T-helper 17 cell (primary cell): ENCODE results near the gene TMEM145. TPM values are rescaled to one million over a fixed set of nuclear protein-coding genes. Genes with fewer than 3 reads are reported as not detected.

ENCODE experiments used
- ATAC-seq: fragments of 150-1000 bp; cut with Tn5 transposase; 2 replicates; pipeline ENCODE4 v1.10.0; 2021; ENCODE audit warnings: mild to moderate bottlenecking, moderate library complexity
- DNase-seq, 3 donors: peaks; one replicate each; pipeline versions ENCODE4 v3.0.0 to v3.0.0-alpha.2; 2020 to 2021
- H3K9me3 ChIP-seq: one replicate; pipeline ENCODE4 v1.7.0; 2013; ENCODE audit warnings: low read length, mild to moderate bottlenecking; ENCODE audit not compliant: control insufficient read depth, poor library complexity, severe bottlenecking
- H3K27ac Mint-ChIP-seq: one replicate; pipeline ENCODE4 v1.8.0; 2022; ENCODE audit warnings: mild to moderate bottlenecking, moderate library complexity, mixed read lengths
- H3K27me3 Mint-ChIP-seq: one replicate; pipeline ENCODE4 v1.8.0; 2022; ENCODE audit warnings: mixed read lengths
- H3K36me3 Mint-ChIP-seq: one replicate; pipeline ENCODE4 v1.8.0; 2022; ENCODE audit warnings: low read depth, mixed read lengths
- H3K4me1 Mint-ChIP-seq: one replicate; pipeline ENCODE4 v1.8.0; 2022; ENCODE audit warnings: mild to moderate bottlenecking, mixed read lengths
- H3K4me3 Mint-ChIP-seq: one replicate; pipeline ENCODE4 v1.8.0; 2022; ENCODE audit warnings: mild to moderate bottlenecking, moderate library complexity, mixed read lengths
- total RNA-seq, 4 donors: library from RNA in 2 of 4; stranded (reverse) in 2 of 4; gene quantifications; one replicate each; pipeline ENCODE4 v1.2.3 and lab custom pipeline; 2022 to 2026

TMEM145 gene
- total RNA-seq, 2 donors from 2014 or later = not detected

- ATAC-seq = no peak
- Mint-ChIP-seq H3K27ac (no peak overlapping the region), H3K36me3 (peaks cover 5% of the 10 kb centered on the region), H3K4me1 (peaks cover 46% of the 10 kb centered on the region), H3K27me3 (no peaks in the 10 kb centered on the region), H3K4me3 (peak overlapping the region; percentile 98)
- no peaks in the 10 kb centered on the region for H3K9me3 ChIP-seq
- DNase-seq = peak in 1 of 3 donors; percentile 29
Measured at GRCh38 chr19:42281146-42281826, 31.8 kb upstream of the TMEM145 start.

DNA sequence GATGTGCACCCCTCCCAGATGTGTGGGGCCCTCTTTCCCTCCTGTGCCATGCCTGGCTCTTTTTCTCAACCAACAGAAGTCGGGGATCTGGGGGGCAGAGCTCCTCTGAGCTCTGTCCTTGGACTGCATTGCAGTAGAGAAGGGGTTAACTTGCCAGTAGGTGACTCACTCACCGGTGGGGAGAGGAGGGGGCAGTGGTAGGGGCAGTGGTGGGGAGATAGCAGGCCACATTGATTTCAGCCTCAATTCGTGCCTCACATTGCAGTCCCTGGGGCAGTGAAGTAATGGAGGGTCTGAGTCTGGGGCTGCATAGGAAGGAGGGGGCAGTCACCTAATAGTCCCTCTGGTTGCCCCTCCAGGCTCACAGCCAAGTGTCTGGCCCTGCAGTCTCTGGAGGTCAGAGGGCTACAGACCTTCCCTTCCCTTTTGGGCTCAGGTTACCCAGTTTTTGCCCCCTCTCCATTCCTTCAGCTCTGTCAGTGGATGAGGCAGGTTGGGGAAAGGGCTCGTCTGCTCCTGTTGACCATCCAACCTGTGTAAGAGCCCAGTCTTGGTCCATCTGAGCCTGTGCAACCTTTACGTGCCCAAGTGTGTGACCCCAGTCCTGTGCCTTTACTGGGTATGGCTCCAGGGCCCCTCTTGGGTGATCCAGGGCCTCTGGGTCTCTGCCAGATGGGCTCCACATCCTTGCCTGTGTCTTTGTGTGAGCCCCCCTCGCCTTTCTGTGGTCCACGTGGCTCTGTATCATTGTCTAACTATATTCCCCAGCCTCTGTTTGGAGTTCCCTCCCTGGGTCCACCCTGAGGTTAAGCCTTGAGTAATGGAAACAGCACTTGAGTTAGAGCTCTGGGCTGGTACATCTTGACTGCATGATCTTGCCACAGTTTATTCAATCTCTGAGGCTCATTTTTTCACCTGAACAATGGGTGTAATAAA is 31.0 kb upstream of the TMEM145 start:
- H3K4me3 Mint-ChIP-seq = peak overlapping the region; percentile 98
- H3K27me3 Mint-ChIP-seq = no peaks in the 10 kb centered on the region
- H3K36me3 Mint-ChIP-seq = peaks cover 5% of the 10 kb centered on the region
- ATAC-seq (no peak), DNase-seq (no peak)
- no peak overlapping the region for H3K27ac Mint-ChIP-seq
- H3K9me3 ChIP-seq = no peaks in the 10 kb centered on the region
- peaks cover 45% of the 10 kb centered on the region for H3K4me1 Mint-ChIP-seq

DNA sequence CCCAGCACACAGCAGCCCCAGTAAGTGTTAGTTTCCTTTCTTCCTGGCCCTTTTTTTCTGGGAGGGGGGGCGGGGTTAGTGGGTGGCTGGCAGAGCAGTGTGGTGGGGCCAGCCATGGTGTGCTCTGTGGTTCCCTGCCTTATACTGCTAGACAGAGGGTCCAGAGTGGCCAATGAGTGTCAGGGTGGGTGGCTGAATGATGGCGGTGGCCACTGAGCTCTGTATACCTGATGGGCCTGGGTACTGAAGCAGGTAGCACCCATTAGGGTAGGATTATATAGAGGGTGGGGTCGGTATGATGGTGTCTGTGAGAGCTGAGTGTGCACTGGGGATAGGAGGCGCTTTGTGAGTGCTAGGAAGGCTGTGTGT is 30.3 kb upstream of the TMEM145 start:
- peak overlapping the region; percentile 82 for H3K4me3 Mint-ChIP-seq
- peaks cover 5% of the 10 kb centered on the region for H3K36me3 Mint-ChIP-seq
- peaks cover 45% of the 10 kb centered on the region for H3K4me1 Mint-ChIP-seq
- H3K9me3 ChIP-seq = no peaks in the 10 kb centered on the region
- no peak for DNase-seq
- H3K27ac Mint-ChIP-seq = no peak overlapping the region
- H3K27me3 Mint-ChIP-seq = no peaks in the 10 kb centered on the region
- ATAC-seq = no peak

- H3K4me3 Mint-ChIP-seq = no peak overlapping the region
- peaks cover 41% of the 10 kb centered on the region for H3K4me1 Mint-ChIP-seq
- no peaks in the 10 kb centered on the region for H3K9me3 ChIP-seq
- DNase-seq (peak; percentile 92 to 98 (median 97)), ATAC-seq (peak; percentile 73)
- no peaks in the 10 kb centered on the region for H3K27me3 Mint-ChIP-seq
- H3K36me3 Mint-ChIP-seq = peaks cover 5% of the 10 kb centered on the region
- H3K27ac Mint-ChIP-seq = no peak overlapping the region
Measured at GRCh38 chr19:42283188-42284065, 29.7 kb upstream of the TMEM145 start.

DNA sequence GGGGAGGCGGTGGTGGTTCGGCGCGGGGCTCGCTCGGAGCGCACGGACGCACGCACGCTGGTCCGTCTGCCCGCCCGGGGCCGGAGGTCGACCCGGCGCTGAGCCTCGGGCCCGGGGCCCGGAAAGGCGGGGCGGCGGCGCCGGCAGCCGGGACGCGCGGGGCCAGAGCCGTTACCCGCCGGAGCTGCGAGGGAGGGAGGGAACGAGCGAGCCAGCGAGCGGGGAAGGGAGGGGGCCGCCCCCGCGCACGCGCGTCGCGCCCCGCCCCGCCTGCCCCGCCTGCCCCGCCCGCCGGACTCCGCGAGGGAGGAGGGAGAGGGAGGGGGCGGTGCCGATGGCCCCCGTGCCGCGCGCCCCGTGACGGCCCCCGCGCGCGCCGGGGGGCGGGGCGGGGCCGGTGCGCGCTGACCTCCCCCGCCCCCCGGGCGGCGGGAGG is 29.0 kb upstream of the TMEM145 start:
- no peak overlapping the region for H3K27ac Mint-ChIP-seq
- ATAC-seq (peak; percentile 52), DNase-seq (peak; percentile 75 to 91 (median 89))
- H3K4me1 Mint-ChIP-seq = peaks cover 36% of the 10 kb centered on the region
- H3K36me3 Mint-ChIP-seq = peaks cover 5% of the 10 kb centered on the region
- H3K4me3 Mint-ChIP-seq = no peak overlapping the region
- no peaks in the 10 kb centered on the region for H3K9me3 ChIP-seq
- no peaks in the 10 kb centered on the region for H3K27me3 Mint-ChIP-seq

- DNase-seq (no peak), ATAC-seq (no peak)
- peak overlapping the region; percentile 97 for H3K27ac Mint-ChIP-seq
- no peaks in the 10 kb centered on the region for H3K27me3 Mint-ChIP-seq
- peak overlapping the region; percentile 99 for H3K4me3 Mint-ChIP-seq
- peaks cover 29% of the 10 kb centered on the region for H3K4me1 Mint-ChIP-seq
- peaks cover 3% of the 10 kb centered on the region for H3K36me3 Mint-ChIP-seq
- no peaks in the 10 kb centered on the region for H3K9me3 ChIP-seq
Measured at GRCh38 chr19:42284591-42285341, 28.3 kb upstream of the TMEM145 start.

- peak overlapping the region; percentile 57 for H3K4me3 Mint-ChIP-seq
- DNase-seq = no peak
- peaks cover 29% of the 10 kb centered on the region for H3K4me1 Mint-ChIP-seq
- peak overlapping the region; percentile 97 for H3K27ac Mint-ChIP-seq
- peaks cover 3% of the 10 kb centered on the region for H3K36me3 Mint-ChIP-seq
- H3K9me3 ChIP-seq = no peaks in the 10 kb centered on the region
- no peaks in the 10 kb centered on the region for H3K27me3 Mint-ChIP-seq
- ATAC-seq = no peak
Measured at GRCh38 chr19:42285541-42285941, 27.6 kb upstream of the TMEM145 start.

GRCh38 chr19:42285988-42286348 is 27.1 kb upstream of the TMEM145 start:
- ATAC-seq (no peak), DNase-seq (no peak)
- Mint-ChIP-seq H3K4me3 (peak overlapping the region; percentile 57), H3K27me3 (no peaks in the 10 kb centered on the region), H3K27ac (peak overlapping the region; percentile 97), H3K4me1 (peaks cover 29% of the 10 kb centered on the region), H3K36me3 (peaks cover 3% of the 10 kb centered on the region)
- no peaks in the 10 kb centered on the region for H3K9me3 ChIP-seq

- Mint-ChIP-seq H3K4me3 (peak overlapping the region; percentile 57), H3K27ac (peak overlapping the region; percentile 97), H3K36me3 (peaks cover 3% of the 10 kb centered on the region), H3K4me1 (peaks cover 28% of the 10 kb centered on the region), H3K27me3 (no peaks in the 10 kb centered on the region)
- no peak for DNase-seq
- ATAC-seq = no peak
- H3K9me3 ChIP-seq = no peaks in the 10 kb centered on the region
Measured at GRCh38 chr19:42286349-42287016, 26.6 kb upstream of the TMEM145 start.

GRCh38 chr19:42287017-42287826 is 25.9 kb upstream of the TMEM145 start:
- H3K27me3 Mint-ChIP-seq = no peaks in the 10 kb centered on the region
- no peaks in the 10 kb centered on the region for H3K9me3 ChIP-seq
- DNase-seq (no peak), ATAC-seq (no peak)
- H3K36me3 Mint-ChIP-seq = peaks cover 7% of the 10 kb centered on the region
- no peak overlapping the region for H3K4me3 Mint-ChIP-seq
- no peak overlapping the region for H3K27ac Mint-ChIP-seq
- peaks cover 30% of the 10 kb centered on the region for H3K4me1 Mint-ChIP-seq

- H3K36me3 Mint-ChIP-seq = peaks cover 7% of the 10 kb centered on the region
- H3K27me3 Mint-ChIP-seq = no peaks in the 10 kb centered on the region
- no peak overlapping the region for H3K27ac Mint-ChIP-seq
- H3K9me3 ChIP-seq = no peaks in the 10 kb centered on the region
- peaks cover 26% of the 10 kb centered on the region for H3K4me1 Mint-ChIP-seq
- no peak for ATAC-seq
- H3K4me3 Mint-ChIP-seq = no peak overlapping the region
- no peak for DNase-seq
Measured at GRCh38 chr19:42287827-42288107, 25.3 kb upstream of the TMEM145 start.
